GM21576 (cell line): Measurements from ENCODE around the gene SAMD9L.
A peak's percentile ranks its signal among the peaks of the same experiment; 100 is the strongest.

Experiments
- ATAC-seq: cut with Tn5 transposase; IDR thresholded peaks from one replicate; pipeline ENCODE4 v1.9.1; 2021; ENCODE audit warnings: mild to moderate bottlenecking, moderate library complexity; ENCODE audit not compliant: unreplicated experiment

The SAMD9L gene

DNA sequence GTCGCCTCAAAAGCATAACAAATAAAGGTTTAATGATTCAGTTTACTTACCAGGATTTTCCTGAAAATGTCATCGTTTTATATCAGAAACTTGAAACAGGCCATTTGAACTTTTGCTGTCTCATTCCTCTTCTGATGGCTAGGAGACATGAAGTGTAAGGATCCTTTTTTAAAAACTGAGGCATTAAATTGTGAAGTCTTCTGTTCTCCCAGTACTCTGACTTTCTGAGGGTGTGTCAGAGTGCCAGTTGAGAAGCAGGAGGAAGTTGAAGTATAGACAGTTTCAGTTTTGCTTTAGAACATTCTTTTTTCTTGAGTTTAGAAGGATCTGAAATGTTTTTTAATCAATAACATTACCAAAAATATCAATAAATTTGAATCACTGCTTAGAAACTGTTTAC lies at the start of gene SAMD9L:
Gene SAMD9L (minus strand): TSS at position 242 of the 400 bp plus-strand sequence. CDS start 12,414 bp downstream, outside the sequence.
- ATAC-seq, result peak; percentile 75

DNA sequence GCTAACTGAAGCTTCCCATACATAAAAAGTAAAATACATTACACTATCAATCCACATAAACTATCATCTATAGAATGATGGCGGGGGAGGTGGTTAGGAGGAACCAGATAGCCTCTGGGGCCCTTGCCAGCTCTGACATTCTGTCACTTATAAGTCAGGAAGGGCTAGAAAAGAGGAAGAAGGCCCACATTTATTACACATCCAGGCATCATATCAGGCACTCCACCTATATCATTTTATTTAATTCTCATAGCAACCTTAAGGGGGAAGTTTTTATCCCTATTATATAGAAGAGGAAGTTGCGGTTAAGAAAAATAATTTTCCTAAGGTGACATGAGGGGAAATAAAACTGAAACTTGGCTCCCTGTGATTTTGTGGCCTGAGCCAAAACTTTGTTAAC lies 48.2 kb upstream of the SAMD9L start:
- ATAC-seq, result no peak

GRCh38 chr7:93194386-93194785 lies 46.2 kb upstream of the SAMD9L start:
- ATAC-seq, result no peak

- ATAC-seq, result no peak
Measured at GRCh38 chr7:93188870-93189634, 40.9 kb upstream of the SAMD9L start.

- no peak for ATAC-seq
Measured at GRCh38 chr7:93185303-93186027, 37.3 kb upstream of the SAMD9L start.

DNA sequence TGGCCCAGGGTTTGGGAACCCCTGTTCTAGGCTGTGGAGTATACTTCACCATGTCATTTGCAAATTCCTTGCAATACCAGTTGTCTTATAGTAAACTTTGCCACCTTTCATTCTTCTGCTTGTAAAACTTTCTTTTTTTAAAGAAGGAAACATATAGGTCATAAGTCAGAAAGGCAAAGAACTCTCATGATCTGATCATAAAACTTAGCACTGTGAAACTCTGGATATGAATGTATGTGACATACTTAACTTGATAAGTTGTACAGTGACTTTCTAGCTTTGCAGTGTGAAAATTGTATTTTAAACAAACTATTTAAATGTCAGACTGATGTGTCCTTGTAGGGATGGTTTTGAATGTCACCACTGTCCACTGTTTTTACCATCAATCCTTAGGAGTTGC lies 31.0 kb upstream of the SAMD9L start:
- no peak for ATAC-seq

DNA sequence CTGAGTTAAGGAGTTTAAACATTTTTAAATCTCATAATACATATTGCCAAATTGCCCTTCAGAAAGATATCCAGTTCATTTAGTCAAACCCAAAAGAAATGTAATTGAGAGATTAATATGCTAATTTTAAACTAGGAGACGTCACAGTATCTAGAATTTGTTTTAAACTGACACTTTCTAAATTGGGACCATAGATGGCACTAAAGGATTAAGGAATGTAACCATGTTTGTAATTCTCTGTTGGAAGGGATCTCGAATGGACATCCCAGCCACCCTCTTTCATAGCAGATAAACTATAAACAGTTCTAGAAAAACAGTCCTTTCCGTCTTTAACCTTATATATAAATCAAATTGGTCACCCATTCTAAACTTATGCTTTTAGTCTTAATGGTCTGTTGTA lies 30.0 kb upstream of the SAMD9L start:
- no peak for ATAC-seq

DNA sequence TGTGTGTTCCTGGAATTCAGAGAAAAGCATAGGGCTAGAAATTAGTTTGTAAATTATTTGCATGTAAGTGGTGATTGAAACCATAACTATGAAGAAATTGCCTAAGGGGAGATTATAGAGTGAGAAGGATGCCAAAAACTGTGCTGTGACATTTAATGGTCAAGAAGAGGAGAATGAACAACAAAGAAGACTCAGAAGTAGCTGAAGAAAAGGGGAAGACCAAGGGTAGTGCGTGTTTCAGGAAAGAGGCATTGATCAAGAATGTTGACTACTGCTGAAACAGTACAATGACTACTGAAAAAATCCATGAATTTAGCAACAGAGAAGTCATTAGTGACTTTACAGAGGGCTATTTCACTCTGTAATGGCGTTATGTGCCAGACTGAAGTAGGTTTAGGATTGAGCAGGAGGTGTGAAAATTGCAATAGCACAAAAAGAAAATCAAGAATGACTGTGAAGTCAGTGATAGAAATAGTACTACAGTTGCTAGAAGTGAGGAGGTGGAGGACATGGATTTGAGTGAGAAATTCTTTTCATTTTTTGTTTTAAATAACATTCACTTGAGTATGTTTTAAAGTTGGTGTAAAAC lies 28.9 kb upstream of the SAMD9L start:
- ATAC-seq, result no peak

GRCh38 chr7:93175219-93175618 lies 27.0 kb upstream of the SAMD9L start:
- ATAC-seq, result no peak

- no peak for ATAC-seq
Measured at GRCh38 chr7:93172683-93173082, 24.5 kb upstream of the SAMD9L start.

DNA sequence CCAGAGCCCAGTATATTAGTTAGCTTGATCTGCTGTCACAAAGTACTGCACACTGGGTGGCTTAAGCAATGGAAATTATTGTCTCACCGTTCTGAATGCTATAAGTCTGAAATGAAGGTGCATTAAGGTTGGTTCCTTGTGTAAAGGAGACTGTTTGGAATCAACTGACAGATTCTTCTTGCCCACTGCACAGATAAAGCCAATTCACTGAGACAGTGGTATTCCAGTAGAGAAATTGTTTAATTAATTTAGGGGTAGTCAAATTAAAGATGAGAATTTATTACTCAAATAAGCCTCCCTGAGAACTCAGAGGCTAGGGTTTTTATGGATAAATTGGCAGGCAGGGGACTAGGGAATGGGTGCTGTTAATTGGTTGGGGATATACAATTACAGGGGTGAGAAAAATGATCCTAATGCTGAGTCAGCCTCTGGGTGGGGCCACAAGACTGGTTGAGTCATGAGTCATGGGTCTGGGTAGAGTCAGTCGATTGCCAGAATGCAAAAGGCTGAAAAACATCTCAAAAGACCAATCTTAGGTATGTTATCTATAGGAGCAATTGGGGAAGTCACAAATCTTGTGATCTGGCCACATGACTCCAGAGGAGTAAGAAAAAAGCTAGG lies 23.5 kb upstream of the SAMD9L start:
- ATAC-seq, result no peak

DNA sequence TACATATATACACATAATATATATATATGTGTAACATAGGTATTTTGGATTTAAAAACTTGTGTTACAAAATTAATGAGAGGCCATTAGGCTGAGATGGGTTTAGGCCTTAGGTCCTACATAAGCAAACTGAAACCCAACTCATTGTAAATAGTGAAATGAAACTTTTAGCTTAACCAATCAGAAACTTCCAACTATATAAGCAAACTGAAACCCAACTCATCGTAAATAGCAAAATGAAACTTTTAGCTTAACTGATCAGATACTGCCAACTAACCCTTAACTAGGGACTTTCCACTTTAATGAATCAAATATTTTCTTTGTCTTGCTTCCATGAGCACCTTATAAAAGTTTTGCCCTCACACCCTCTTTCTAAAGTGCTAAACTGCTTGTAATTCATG lies 17.3 kb upstream of the SAMD9L start:
- ATAC-seq, result peak; percentile 99

DNA sequence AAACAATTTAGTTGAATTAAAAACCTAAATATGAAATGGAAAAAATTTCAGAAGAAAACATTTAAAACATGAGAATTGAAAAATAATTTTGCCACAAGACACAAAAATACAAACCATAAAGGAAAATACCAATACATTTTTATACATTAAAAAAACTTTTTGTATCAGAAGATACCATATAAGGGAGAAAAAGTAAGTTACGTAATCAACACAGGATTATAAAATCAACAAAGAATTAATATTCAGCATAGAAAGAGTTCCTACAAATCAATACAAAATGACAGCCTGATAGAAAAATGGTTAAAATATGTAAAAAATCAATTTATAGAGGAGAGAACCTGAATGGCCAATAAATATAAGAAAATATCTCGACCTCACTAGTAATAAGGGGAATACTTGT lies 16.6 kb upstream of the SAMD9L start:
- ATAC-seq, result no peak

- no peak for ATAC-seq
Measured at GRCh38 chr7:93161181-93161762, 13.1 kb upstream of the SAMD9L start.

GRCh38 chr7:93160410-93160809 lies 12.2 kb upstream of the SAMD9L start:
- ATAC-seq, result no peak

DNA sequence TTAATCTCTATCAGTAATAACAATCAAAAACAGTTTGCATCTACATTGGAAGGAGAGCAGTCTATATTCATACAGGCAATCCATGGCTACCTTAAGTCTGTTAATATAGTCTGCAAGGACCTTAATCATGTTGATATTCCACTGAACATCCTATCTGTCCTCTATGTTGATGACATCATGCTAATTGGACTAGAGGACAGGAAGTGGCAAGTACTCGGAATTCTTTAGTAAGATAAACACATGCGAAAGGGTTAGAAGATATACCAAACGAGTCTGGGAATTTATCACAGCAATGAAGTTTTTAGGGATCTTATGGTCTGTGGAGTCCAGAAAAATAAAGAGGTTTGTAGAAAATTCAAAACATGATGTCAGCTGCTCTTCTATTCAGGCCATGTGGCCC lies 11.3 kb upstream of the SAMD9L start:
- ATAC-seq, result no peak

- no peak for ATAC-seq
Measured at GRCh38 chr7:93156884-93157283, 8.7 kb upstream of the SAMD9L start.

GRCh38 chr7:93150200-93150835 lies 2.1 kb upstream of the SAMD9L start:
- no peak for ATAC-seq

- no peak for ATAC-seq
Measured at GRCh38 chr7:93148727-93149126, 542 bp upstream of the SAMD9L start.

DNA sequence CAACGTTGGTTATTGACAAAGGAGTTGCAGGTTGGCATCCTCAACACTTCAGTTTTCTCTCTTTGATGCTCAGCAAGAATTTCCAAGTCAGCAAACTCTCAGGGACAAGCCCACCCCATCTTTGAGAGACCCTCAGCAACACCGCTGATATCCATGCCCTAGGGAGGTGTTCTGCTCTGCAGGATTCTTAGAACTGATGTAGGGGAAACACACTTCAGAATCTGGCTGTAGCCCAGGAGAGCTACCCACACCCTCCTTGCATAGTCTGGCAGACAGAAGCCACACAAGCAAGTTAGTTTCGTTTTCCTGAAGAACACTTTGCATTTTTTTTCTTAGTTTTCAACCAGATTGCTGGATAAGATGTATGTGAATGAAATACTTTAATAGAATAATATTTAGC lies 822 bp downstream of the SAMD9L start:
- ATAC-seq, result peak; percentile 80
